Suprapubic skin (tissue), 4 donors: ENCODE data around the gene NRTN. TPM values are rescaled to one million over a fixed set of nuclear protein-coding genes. Genes with fewer than 3 reads are reported as not detected.

Experiments used
- DNase-seq, 2 donors: peaks; one replicate each; pipeline ENCODE4 v3.0.0-alpha.2; 2019; ENCODE audit warnings: low spot score in 2 of 2
- H3K27ac ChIP-seq: fragments of 200-600 bp; sonication (generic); one replicate; pipeline ENCODE4 v1.5.1; 2019
- H3K27me3 ChIP-seq: fragments of 200-600 bp; sonication (generic); one replicate; pipeline ENCODE4 v1.5.1; 2019
- H3K36me3 ChIP-seq: fragments of 200-600 bp; sonication (generic); one replicate; pipeline ENCODE4 v1.5.1; 2019
- H3K4me1 ChIP-seq: fragments of 200-600 bp; sonication (generic); one replicate; pipeline ENCODE4 v1.5.1; 2019
- H3K4me3 ChIP-seq: fragments of 200-600 bp; sonication (generic); one replicate; pipeline ENCODE4 v1.5.1; 2019; ENCODE audit warnings: mild to moderate bottlenecking
- H3K9me3 ChIP-seq: fragments of 200-600 bp; sonication (generic); one replicate; pipeline ENCODE4 v1.5.1; 2019
- CTCF ChIP-seq, 2 donors: fragments of 200-600 bp in 1 of 2; fragments of 450-650 bp in 1 of 2; sonication (generic) in 1 of 2; IDR thresholded peaks; one replicate each; pipeline ENCODE4 v1.5.1; 2016 to 2019; ENCODE audit warnings: antibody characterized with exemption in 2 of 2, mild to moderate bottlenecking in 1 of 2, moderate library complexity in 1 of 2
- EP300 ChIP-seq: sonication (generic); formaldehyde crosslinking; IDR thresholded peaks from one replicate; pipeline ENCODE4 v1.6.1; 2017; ENCODE audit warnings: antibody characterized with exemption
- POLR2A ChIP-seq, 2 donors: fragments of 450-650 bp; IDR thresholded peaks; one replicate each; pipeline ENCODE4 v1.6.1; 2017; ENCODE audit warnings: antibody characterized with exemption in 2 of 2, mild to moderate bottlenecking in 2 of 2, moderate library complexity in 2 of 2
- POLR2AphosphoS5 ChIP-seq, 3 donors: sonication (generic); formaldehyde crosslinking; IDR thresholded peaks; one replicate each; pipeline ENCODE4 v1.6.1; 2017; ENCODE audit warnings: antibody characterized with exemption in 3 of 3
- WGBS: methylation state at CpG from one replicate; pipeline ENCODE4 v1.1.5; 2018; 5-methylcytosine and 5-hydroxymethylcytosine counted together
- total RNA-seq, 4 donors: library from RNA; depleted of rRNA; stranded (reverse); fragments of >200 nt; gene quantifications; one replicate each; pipeline ENCODE4 v1.1.0, GENCODE V29; 2016

Gene NRTN
- total RNA-seq, 4 donors from 2014 or later = 3.7 to 9.1 (median 6.6) TPM

GRCh38 chr19:5818594-5818993 is 13.7 kb downstream of the NRTN start:
- no peak overlapping the region for H3K4me3 ChIP-seq
- no peaks in the 10 kb centered on the region for H3K9me3 ChIP-seq
- no peak for DNase-seq
- H3K36me3 ChIP-seq = no peaks in the 10 kb centered on the region
- H3K27ac ChIP-seq = no peak overlapping the region
- H3K4me1 ChIP-seq = peaks cover 8% of the 10 kb centered on the region
- 62% methylated on average over 6 of the region's 10 CpGs for WGBS
- TF ChIP-seq POLR2A (IDR thresholded peaks at IDR 0.05) = no peak
- no peak for TF ChIP-seq CTCF (IDR thresholded peaks at IDR 0.05)
- TF ChIP-seq EP300 = no peak
- no peak for TF ChIP-seq POLR2AphosphoS5 (IDR thresholded peaks at IDR 0.05)
- H3K27me3 ChIP-seq = peaks cover 4% of the 10 kb centered on the region

GRCh38 chr19:5820785-5821184 is 15.9 kb downstream of the NRTN start:
- WGBS = 64% methylated on average over 6 of the region's 6 CpGs
- Histone ChIP-seq H3K27me3 (peaks cover 4% of the 10 kb centered on the region), H3K27ac (no peak overlapping the region), H3K9me3 (no peaks in the 10 kb centered on the region), H3K4me3 (no peak overlapping the region), H3K4me1 (peaks cover 5% of the 10 kb centered on the region), H3K36me3 (no peaks in the 10 kb centered on the region)
- TF ChIP-seq POLR2AphosphoS5 (IDR thresholded peaks at IDR 0.05) (no peak), POLR2A (IDR thresholded peaks at IDR 0.05) (no peak), CTCF (IDR thresholded peaks at IDR 0.05) (no peak), EP300 (no peak)
- no peak for DNase-seq

- H3K36me3 ChIP-seq = no peaks in the 10 kb centered on the region
- no peaks in the 10 kb centered on the region for H3K9me3 ChIP-seq
- H3K4me3 ChIP-seq = no peak overlapping the region
- TF ChIP-seq POLR2A (IDR thresholded peaks at IDR 0.05) (no peak), POLR2AphosphoS5 (IDR thresholded peaks at IDR 0.05) (no peak), CTCF (IDR thresholded peaks at IDR 0.05) (no peak), EP300 (no peak)
- WGBS = 56% methylated on average over 8 of the region's 8 CpGs
- peaks cover 4% of the 10 kb centered on the region for H3K27me3 ChIP-seq
- no peak overlapping the region for H3K27ac ChIP-seq
- DNase-seq = no peak
- peaks cover 11% of the 10 kb centered on the region for H3K4me1 ChIP-seq
These were observed 16.8 kb downstream of the NRTN start for GRCh38 chr19:5821521-5822180.

GRCh38 chr19:5822181-5822844 is 17.4 kb downstream of the NRTN start:
- Histone ChIP-seq H3K4me1 (peaks cover 17% of the 10 kb centered on the region), H3K4me3 (no peak overlapping the region), H3K9me3 (no peaks in the 10 kb centered on the region), H3K36me3 (no peaks in the 10 kb centered on the region), H3K27ac (no peak overlapping the region), H3K27me3 (peaks cover 4% of the 10 kb centered on the region)
- DNase-seq = no peak
- no peak for TF ChIP-seq CTCF (IDR thresholded peaks at IDR 0.05)
- no peak for TF ChIP-seq POLR2AphosphoS5 (IDR thresholded peaks at IDR 0.05)
- TF ChIP-seq POLR2A (IDR thresholded peaks at IDR 0.05) = no peak
- no peak for TF ChIP-seq EP300
- WGBS = 44% methylated on average over 28 of the region's 30 CpGs

- TF ChIP-seq EP300 = no peak
- TF ChIP-seq CTCF (IDR thresholded peaks at IDR 0.05) = no peak
- 72% methylated on average over 14 of the region's 30 CpGs for WGBS
These were observed 18.9 kb downstream of the NRTN start for GRCh38 chr19:5823579-5824281.

More at GRCh38 chr19:5823579-5824281, 18.9 kb downstream of the NRTN start:
- Histone ChIP-seq H3K4me1 (peaks cover 24% of the 10 kb centered on the region), H3K4me3 (no peak overlapping the region), H3K27ac (no peak overlapping the region), H3K36me3 (no peaks in the 10 kb centered on the region), H3K9me3 (no peaks in the 10 kb centered on the region), H3K27me3 (peaks cover 4% of the 10 kb centered on the region)
- DNase-seq = no peak
